GM19035 (cell line): ENCODE results near the gene ELMOD3.
"Not testable (repeated sequence)": the region's sequence is repeated elsewhere in the genome, so short reads cannot be mapped to it uniquely, and the experiment has no call there.

Source experiments
- ATAC-seq: cut with Tn5 transposase; IDR thresholded peaks from one replicate; pipeline ENCODE4 v1.9.1; 2021; ENCODE audit not compliant: unreplicated experiment

ELMOD3 gene

GRCh38 chr2:85439569-85439968, 85.0 kb downstream of the ELMOD3 start:
- not testable (repeated sequence) for ATAC-seq

- no peak for ATAC-seq
These were observed 85.4 kb downstream of the ELMOD3 start for GRCh38 chr2:85439986-85440385.

GRCh38 chr2:85440729-85441128, 86.2 kb downstream of the ELMOD3 start:
- ATAC-seq: no peak
